Prostate gland (tissue), 2 donors: ENCODE results near the gene ZBTB25. TPM values are rescaled to one million over a fixed set of nuclear protein-coding genes. Genes with fewer than 3 reads are reported as not detected.

Experiments
- DNase-seq: peaks from one replicate; pipeline ENCODE4 v3.0.0-alpha.2; 2019; ENCODE audit warnings: low spot score
- H3K27ac ChIP-seq, 2 donors: fragments of 200-600 bp; sonication (generic); 2 replicates each; pipeline ENCODE4 v1.5.1; 2017 to 2019
- H3K27me3 ChIP-seq: fragments of 200-600 bp; sonication (generic); replicated peaks from 2 replicates; pipeline ENCODE4 v1.5.1; 2019; ENCODE audit not compliant: insufficient read depth
- H3K36me3 ChIP-seq, 2 donors: fragments of 200-600 bp; sonication (generic); 1 replicate in 1 of 2; 2 replicates in 1 of 2; pipeline versions ENCODE4 v1.5.1 to v1.8.1; 2017 to 2019
- H3K4me1 ChIP-seq: fragments of 200-600 bp; sonication (generic); replicated peaks from 2 replicates; pipeline ENCODE4 v1.5.1; 2019
- H3K4me3 ChIP-seq, 2 donors: fragments of 200-600 bp; sonication (generic); 2 replicates each; pipeline ENCODE4 v1.5.1; 2017 to 2019
- H3K9me3 ChIP-seq: fragments of 200-600 bp; sonication (generic); 2 replicates; pipeline ENCODE4 v1.5.1; 2017
- POLR2A ChIP-seq: fragments of 450-650 bp; IDR thresholded peaks from one replicate; pipeline ENCODE4 v1.6.1; 2016; ENCODE audit warnings: antibody characterized with exemption, mild to moderate bottlenecking
- POLR2AphosphoS5 ChIP-seq: sonication (generic); formaldehyde crosslinking; IDR thresholded peaks from one replicate; pipeline ENCODE4 v1.6.1; 2017; ENCODE audit warnings: antibody characterized with exemption
- WGBS: methylation state at CpG from one replicate; pipeline ENCODE4 v1.1.5; 2018; 5-methylcytosine and 5-hydroxymethylcytosine counted together
- intact Hi-C: fragments of 100-400 bp; cut with DNase I; formaldehyde crosslinking; loops from one replicate; pipeline ENCODE4 v1.14.2; 2022
- total RNA-seq, 2 donors: library from RNA; depleted of rRNA; stranded (reverse); fragments of >200 nt; gene quantifications; one replicate each; pipeline ENCODE4 v1.1.0, GENCODE V29; 2016
- TF ChIP-seq, protein P1 (sequence below), 4 experiments: fragments of 200-600 bp in 2 of 4; fragments of 450-650 bp in 2 of 4; sonication (generic) in 2 of 4; IDR thresholded peaks; 1 replicate in 3 of 4; 2 replicates in 1 of 4; pipeline ENCODE4 v1.5.1; 2016 to 2019; ENCODE audit warnings: antibody characterized with exemption in 4 of 4, mild to moderate bottlenecking in 2 of 4, moderate library complexity in 2 of 4

The ZBTB25 gene
- total RNA-seq, 2 donors from 2014 or later = 10.2 to 20.2 TPM

DNA sequence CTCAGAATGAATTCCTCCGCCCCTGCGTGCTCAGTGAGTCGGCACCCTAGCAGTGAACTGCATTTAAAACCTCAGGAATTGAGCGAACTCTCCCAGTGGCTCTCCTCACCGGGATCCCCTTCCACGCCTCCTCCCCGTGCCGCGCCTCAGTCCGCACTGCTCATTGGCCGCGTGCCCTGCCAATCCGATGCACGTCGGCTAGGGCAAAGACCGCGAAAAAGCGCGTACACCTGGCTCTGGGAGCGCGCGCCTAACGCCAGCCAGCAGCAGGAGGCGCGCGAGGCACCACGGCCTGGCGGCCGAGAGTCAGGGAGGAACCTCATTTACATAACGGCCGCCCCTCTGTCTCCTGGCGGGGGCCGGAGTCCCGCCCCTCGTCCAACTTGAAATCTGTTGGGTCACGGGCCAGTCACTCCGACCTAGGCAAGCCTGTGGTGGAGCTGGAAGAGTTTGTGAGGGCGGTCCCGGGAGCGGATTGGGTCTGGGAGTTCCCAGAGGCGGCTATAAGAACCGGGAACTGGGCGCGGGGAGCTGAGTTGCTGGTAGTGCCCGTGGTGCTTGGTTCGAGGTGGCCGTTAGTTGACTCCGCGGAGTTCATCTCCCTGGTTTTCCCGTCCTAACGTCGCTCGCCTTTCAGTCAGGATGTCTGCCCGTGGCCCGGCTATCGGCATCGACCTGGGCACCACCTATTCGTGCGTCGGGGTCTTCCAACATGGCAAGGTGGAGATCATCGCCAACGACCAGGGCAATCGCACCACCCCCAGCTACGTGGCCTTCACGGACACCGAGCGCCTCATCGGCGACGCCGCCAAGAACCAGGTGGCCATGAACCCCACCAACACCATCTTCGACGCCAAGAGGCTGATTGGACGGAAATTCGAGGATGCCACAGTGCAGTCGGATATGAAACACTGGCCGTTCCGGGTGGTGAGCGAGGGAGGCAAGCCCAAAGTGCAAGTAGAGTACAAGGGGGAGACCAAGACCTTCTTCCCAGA lies 36.9 kb upstream of the ZBTB25 start, which contains the start of gene HSPA2:
Gene HSPA2 (plus strand): TSS at position 534 of the 995 bp plus-strand sequence. CDS start 109 bp downstream, at position 643.
- peak; percentile 96 for TF ChIP-seq POLR2AphosphoS5
- peak; percentile 84 for TF ChIP-seq POLR2A
- TF ChIP-seq, protein P1, sequence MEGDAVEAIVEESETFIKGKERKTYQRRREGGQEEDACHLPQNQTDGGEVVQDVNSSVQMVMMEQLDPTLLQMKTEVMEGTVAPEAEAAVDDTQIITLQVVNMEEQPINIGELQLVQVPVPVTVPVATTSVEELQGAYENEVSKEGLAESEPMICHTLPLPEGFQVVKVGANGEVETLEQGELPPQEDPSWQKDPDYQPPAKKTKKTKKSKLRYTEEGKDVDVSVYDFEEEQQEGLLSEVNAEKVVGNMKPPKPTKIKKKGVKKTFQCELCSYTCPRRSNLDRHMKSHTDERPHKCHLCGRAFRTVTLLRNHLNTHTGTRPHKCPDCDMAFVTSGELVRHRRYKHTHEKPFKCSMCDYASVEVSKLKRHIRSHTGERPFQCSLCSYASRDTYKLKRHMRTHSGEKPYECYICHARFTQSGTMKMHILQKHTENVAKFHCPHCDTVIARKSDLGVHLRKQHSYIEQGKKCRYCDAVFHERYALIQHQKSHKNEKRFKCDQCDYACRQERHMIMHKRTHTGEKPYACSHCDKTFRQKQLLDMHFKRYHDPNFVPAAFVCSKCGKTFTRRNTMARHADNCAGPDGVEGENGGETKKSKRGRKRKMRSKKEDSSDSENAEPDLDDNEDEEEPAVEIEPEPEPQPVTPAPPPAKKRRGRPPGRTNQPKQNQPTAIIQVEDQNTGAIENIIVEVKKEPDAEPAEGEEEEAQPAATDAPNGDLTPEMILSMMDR (IDR thresholded peaks at IDR 0.05) = peak; percentile 75 to 98 (median 88)
- no peaks in the 10 kb centered on the region for H3K4me1 ChIP-seq
- WGBS = 8% methylated on average over 65 of the region's 79 CpGs
- H3K4me3 ChIP-seq = peak within 1 kb of the TSS; percentile 47 to 55
- peak within 1 kb of the TSS; percentile 85 to 91 for H3K27ac ChIP-seq
- no peaks in the 10 kb centered on the region for H3K27me3 ChIP-seq
- intact Hi-C loops = loop anchor here (1.0 kb wide), 1 partner anchor 96 kb away; no protein-coding TSS in a partner anchor
- no peaks in the 10 kb centered on the region for H3K9me3 ChIP-seq
- peak; percentile 99 for DNase-seq
- H3K36me3 ChIP-seq = no peaks in the 10 kb centered on the region

DNA sequence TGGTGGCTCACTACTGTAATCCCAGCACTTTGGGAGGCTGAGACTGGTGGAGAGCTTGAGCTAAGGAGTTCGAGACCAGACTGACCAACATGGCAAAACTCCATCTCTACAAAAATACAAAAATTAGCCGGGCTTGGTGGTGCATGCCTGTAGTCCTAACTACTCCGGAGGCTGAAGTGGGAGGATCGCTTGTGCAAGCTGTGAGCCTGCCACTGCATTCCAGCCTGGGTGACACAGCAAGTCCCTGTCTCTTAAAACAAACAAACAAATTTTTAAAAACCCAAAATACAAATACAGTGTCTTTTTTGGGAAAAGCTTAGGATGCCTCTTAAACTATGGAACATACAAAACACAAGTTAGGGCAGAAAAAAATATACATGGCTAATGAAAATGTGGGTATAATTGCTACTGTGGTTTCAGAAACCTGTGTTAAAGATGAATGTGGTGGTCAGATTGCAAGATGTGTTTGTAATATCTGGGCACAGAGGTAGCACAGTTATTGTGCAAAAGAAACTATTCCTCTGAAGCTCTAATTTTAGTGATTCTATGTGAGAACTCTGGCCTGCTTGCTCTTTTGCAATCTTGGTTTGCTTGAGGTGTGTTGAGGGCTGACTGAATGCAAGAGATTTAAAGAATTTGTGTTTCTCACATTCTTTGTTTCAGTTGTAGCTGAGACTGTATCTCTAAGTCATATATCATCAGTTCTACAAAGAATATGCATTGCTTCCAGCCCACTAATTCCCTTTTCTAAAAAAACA lies 33.0 kb upstream of the ZBTB25 start:
- 85% methylated on average over 4 of the region's 4 CpGs for WGBS
- DNase-seq = no peak
- Histone ChIP-seq H3K27me3 (no peaks in the 10 kb centered on the region), H3K9me3 (no peaks in the 10 kb centered on the region), H3K36me3 (no peaks in the 10 kb centered on the region), H3K4me1 (peaks cover 2% of the 10 kb centered on the region), H3K4me3 (no peak overlapping the region), H3K27ac (no peak overlapping the region)
- intact Hi-C loops = no loop called here
- TF ChIP-seq, protein P1 (IDR thresholded peaks at IDR 0.05) = no peak
- TF ChIP-seq POLR2A (no peak), POLR2AphosphoS5 (no peak)

GRCh38 chr14:64531567-64531966 lies 27.9 kb upstream of the ZBTB25 start:
- Histone ChIP-seq H3K4me1 (peaks cover 2% of the 10 kb centered on the region), H3K27me3 (no peaks in the 10 kb centered on the region), H3K4me3 (no peak overlapping the region), H3K9me3 (no peaks in the 10 kb centered on the region), H3K36me3 (no peaks in the 10 kb centered on the region), H3K27ac (no peak overlapping the region)
- DNase-seq = no peak
- TF ChIP-seq, protein P1 (IDR thresholded peaks at IDR 0.05) = no peak
- TF ChIP-seq POLR2AphosphoS5 (no peak), POLR2A (no peak)
- intact Hi-C loops = no loop called here
- 63% methylated on average over 2 of the region's 2 CpGs for WGBS

- no peak for DNase-seq
- Histone ChIP-seq H3K4me1 (no peaks in the 10 kb centered on the region), H3K9me3 (no peaks in the 10 kb centered on the region), H3K4me3 (no peak overlapping the region), H3K27me3 (no peaks in the 10 kb centered on the region), H3K27ac (no peak overlapping the region), H3K36me3 (no peaks in the 10 kb centered on the region)
- WGBS = 94% methylated on average over 2 of the region's 2 CpGs
- intact Hi-C loops = no loop called here
- TF ChIP-seq POLR2AphosphoS5 (no peak), POLR2A (no peak)
- TF ChIP-seq, protein P1 (IDR thresholded peaks at IDR 0.05) = no peak
These were observed 21.7 kb upstream of the ZBTB25 start for GRCh38 chr14:64525354-64525753.
